H1 (cell line): ENCODE data around the gene EHBP1.
A peak's percentile ranks its signal among the peaks of the same experiment; 100 is the strongest.

Experiments used
- CHD7 ChIP-seq: fragments of 300-600 bp; sonication (generic); IDR thresholded peaks from 2 replicates; pipeline ENCODE4 v1.7.1; 2012; ENCODE audit warnings: low read length, moderate library complexity, mild to moderate bottlenecking, inconsistent platforms; ENCODE audit not compliant: insufficient replicate concordance
- CREB1 ChIP-seq: IDR thresholded peaks from 2 replicates; pipeline ENCODE4 v1.6.1; 2012; ENCODE audit warnings: inconsistent platforms
- CTCF ChIP-seq, 3 experiments: IDR thresholded peaks; 1 replicate in 2 of 3; 2 replicates in 1 of 3; pipeline versions ENCODE4 v1.5.1 to v1.6.1; 2011; ENCODE audit warnings: low read length in 3 of 3, mild to moderate bottlenecking in 3 of 3, inconsistent platforms in 2 of 3, low read depth in 1 of 3, moderate library complexity in 1 of 3; ENCODE audit not compliant: insufficient read depth in 1 of 3; ENCODE audit errors: control extremely low read depth in 1 of 3
- EZH2 ChIP-seq: fragments of 200-600 bp; sonication (generic); IDR thresholded peaks from 2 replicates; pipeline ENCODE4 v1.7.1; 2012; ENCODE audit warnings: low read depth, mild to moderate bottlenecking, moderate library complexity, low read length, inconsistent platforms; ENCODE audit not compliant: severe bottlenecking
- FOSL1 ChIP-seq: IDR thresholded peaks from 2 replicates; pipeline ENCODE4 v1.6.1; 2011; ENCODE audit warnings: mild to moderate bottlenecking, low read depth, low read length, moderate library complexity; ENCODE audit not compliant: insufficient read depth
- GABPA ChIP-seq: IDR thresholded peaks from 2 replicates; pipeline ENCODE4 v1.6.1; 2011; ENCODE audit warnings: mild to moderate bottlenecking, low read length, moderate library complexity, borderline replicate concordance; ENCODE audit not compliant: insufficient read depth
- KDM1A ChIP-seq: fragments of 200-600, 300-600 bp; sonication (generic); IDR thresholded peaks from 2 replicates; pipeline ENCODE4 v1.7.1; 2016; ENCODE audit warnings: mild to moderate bottlenecking, low read length, borderline replicate concordance
- MAFK ChIP-seq: IDR thresholded peaks from 2 replicates; pipeline ENCODE4 v1.6.1; 2012; ENCODE audit warnings: low read depth, mild to moderate bottlenecking, improper control_type of control experiment, low read length
- RAD21 ChIP-seq, 2 experiments: IDR thresholded peaks in 1 of 2; conservative IDR thresholded peaks in 1 of 2; 2 replicates each; pipeline ENCODE4 v1.6.1; 2011; ENCODE audit warnings: low read depth in 2 of 2, low read length in 2 of 2, improper control_type of control experiment in 1 of 2, inconsistent platforms in 1 of 2, mild to moderate bottlenecking in 1 of 2, moderate library complexity in 1 of 2
- SIRT6 ChIP-seq: IDR thresholded peaks from one replicate; pipeline ENCODE4 v1.7.1; 2012; ENCODE audit warnings: low read length, inconsistent platforms

- no peak for TF ChIP-seq MAFK
- no peak for TF ChIP-seq RAD21 (IDR thresholded peaks at IDR 0.05 in 1 of 2, conservative IDR thresholded peaks at IDR 0.05 in 1 of 2; ENCODE audit: low read depth in 2 of 2, low read length in 2 of 2)
- TF ChIP-seq CTCF (IDR thresholded peaks at IDR 0.05; ENCODE audit: control extremely low read depth in 1 of 3, insufficient read depth in 1 of 3, low read depth in 1 of 3, low read length in 3 of 3) = no peak
- no peak for TF ChIP-seq GABPA
- no peak for TF ChIP-seq EZH2
- TF ChIP-seq FOSL1 = peak; percentile 76; the same call in 1 of the 2 replicates
- TF ChIP-seq CREB1 = peak; percentile 61; the same call in 1 of the 2 replicates
- TF ChIP-seq CHD7 = no peak
- no peak for TF ChIP-seq SIRT6
- TF ChIP-seq KDM1A = no peak
These were observed 345.0 kb downstream of the EHBP1 start, which contains the start of gene OTX1 for GRCh38 chr2:63050334-63051041.
